ENCODE data around the gene SLC16A11.
A peak's percentile ranks its signal among the peaks of the same experiment; 100 is the strongest.

SLC16A11 gene

GRCh38 chr17:7021993-7022778, 21.7 kb downstream of the SLC16A11 start:
- FAIRE-seq (peak; percentile 91), DNase-seq (ENCODE audit: insufficient read length) (peak; percentile 97)
- no peak for TF ChIP-seq TAF1 (IDR thresholded peaks at IDR 0.05; ENCODE audit: borderline replicate concordance, low read depth, low read length)
- no peak for TF ChIP-seq POLR2A (IDR thresholded peaks at IDR 0.05; ENCODE audit: low read depth, low read length)
- no peak for TF ChIP-seq POLR2AphosphoS5 (IDR thresholded peaks at IDR 0.05; ENCODE audit: low read depth, low read length)

GRCh38 chr17:7020894-7021664, 22.8 kb downstream of the SLC16A11 start:
- TF ChIP-seq POLR2AphosphoS5 (IDR thresholded peaks at IDR 0.05; ENCODE audit: low read depth, low read length) = no peak
- TF ChIP-seq TAF1 (IDR thresholded peaks at IDR 0.05; ENCODE audit: borderline replicate concordance, low read depth, low read length) = no peak
- TF ChIP-seq POLR2A (IDR thresholded peaks at IDR 0.05; ENCODE audit: low read depth, low read length) = no peak
- DNase-seq (ENCODE audit: insufficient read length) = no peak
- no peak for FAIRE-seq

GRCh38 chr17:7019839-7020519, 23.9 kb downstream of the SLC16A11 start:
- FAIRE-seq (no peak), DNase-seq (ENCODE audit: insufficient read length) (no peak)
- TF ChIP-seq POLR2AphosphoS5 (IDR thresholded peaks at IDR 0.05; ENCODE audit: low read depth, low read length) (no peak), TAF1 (IDR thresholded peaks at IDR 0.05; ENCODE audit: borderline replicate concordance, low read depth, low read length) (no peak), POLR2A (IDR thresholded peaks at IDR 0.05; ENCODE audit: low read depth, low read length) (no peak)

- FAIRE-seq = no peak
- no peak for DNase-seq (ENCODE audit: insufficient read length)
- TF ChIP-seq POLR2A (IDR thresholded peaks at IDR 0.05; ENCODE audit: low read depth, low read length) (no peak), TAF1 (IDR thresholded peaks at IDR 0.05; ENCODE audit: borderline replicate concordance, low read depth, low read length) (no peak), POLR2AphosphoS5 (IDR thresholded peaks at IDR 0.05; ENCODE audit: low read depth, low read length) (no peak)
These were observed 24.5 kb downstream of the SLC16A11 start for GRCh38 chr17:7019367-7019766.

GRCh38 chr17:7018331-7018964, 25.4 kb downstream of the SLC16A11 start:
- DNase-seq (ENCODE audit: insufficient read length) = no peak
- no peak for FAIRE-seq

GRCh38 chr17:7017827-7018200, 26.1 kb downstream of the SLC16A11 start:
- FAIRE-seq = no peak
- TF ChIP-seq POLR2A (IDR thresholded peaks at IDR 0.05; ENCODE audit: low read depth, low read length) (no peak), TAF1 (IDR thresholded peaks at IDR 0.05; ENCODE audit: borderline replicate concordance, low read depth, low read length) (no peak), POLR2AphosphoS5 (IDR thresholded peaks at IDR 0.05; ENCODE audit: low read depth, low read length) (no peak)

More at GRCh38 chr17:7018331-7018964, 25.4 kb downstream of the SLC16A11 start:
- TF ChIP-seq POLR2A (IDR thresholded peaks at IDR 0.05; ENCODE audit: low read depth, low read length) = no peak
- no peak for TF ChIP-seq POLR2AphosphoS5 (IDR thresholded peaks at IDR 0.05; ENCODE audit: low read depth, low read length)
- no peak for TF ChIP-seq TAF1 (IDR thresholded peaks at IDR 0.05; ENCODE audit: borderline replicate concordance, low read depth, low read length)

GRCh38 chr17:7016886-7017826, 26.7 kb downstream of the SLC16A11 start:
- FAIRE-seq (no peak), DNase-seq (ENCODE audit: insufficient read length) (no peak)
- TF ChIP-seq POLR2AphosphoS5 (IDR thresholded peaks at IDR 0.05; ENCODE audit: low read depth, low read length) = 0 out of 2 replicates have a peak, but pooled peaks have one; percentile 7
- TF ChIP-seq POLR2A (IDR thresholded peaks at IDR 0.05; ENCODE audit: low read depth, low read length) = no peak

More at GRCh38 chr17:7017827-7018200, 26.1 kb downstream of the SLC16A11 start:
- no peak for DNase-seq (ENCODE audit: insufficient read length)

- FAIRE-seq (no peak), DNase-seq (ENCODE audit: insufficient read length) (no peak)
- no peak for TF ChIP-seq POLR2AphosphoS5 (IDR thresholded peaks at IDR 0.05; ENCODE audit: low read depth, low read length)
- no peak for TF ChIP-seq TAF1 (IDR thresholded peaks at IDR 0.05; ENCODE audit: borderline replicate concordance, low read depth, low read length)
- no peak for TF ChIP-seq POLR2A (IDR thresholded peaks at IDR 0.05; ENCODE audit: low read depth, low read length)
These were observed 27.5 kb downstream of the SLC16A11 start for GRCh38 chr17:7016418-7016817.

- DNase-seq (ENCODE audit: insufficient read length) (no peak), FAIRE-seq (no peak)
- TF ChIP-seq POLR2AphosphoS5 (IDR thresholded peaks at IDR 0.05; ENCODE audit: low read depth, low read length) (peak; percentile 92), POLR2A (IDR thresholded peaks at IDR 0.05; ENCODE audit: low read depth, low read length) (peak; percentile 88), TAF1 (IDR thresholded peaks at IDR 0.05; ENCODE audit: borderline replicate concordance, low read depth, low read length) (peak; percentile 78; the same call in 1 of the 2 replicates)
These were observed 28.6 kb downstream of the SLC16A11 start for GRCh38 chr17:7014995-7015958.
